H54 (cell line): ENCODE measurements around the gene JMJD8.

ENCODE experiments used
- DNase-seq: peaks from one replicate; pipeline ENCODE4 v3.0.0; 2011; ENCODE audit warnings: low spot score, mixed read lengths; ENCODE audit not compliant: insufficient read length
- FAIRE-seq: peaks from 3 replicates; lab custom pipeline; 2011; peaks lifted over from hg19 to GRCh38; lab: Jason Lieb, UNC
- POLR2A ChIP-seq: IDR thresholded peaks from 2 replicates; pipeline ENCODE4 v1.6.1; 2011; ENCODE audit warnings: low read depth, mild to moderate bottlenecking, low read length

JMJD8 gene

GRCh38 chr16:684071-684794 is at the start of gene JMJD8:
TSS of gene JMJD8 (minus strand) at chr16:684334. CDS start at chr16:684319, 15 bp downstream.
- DNase-seq: no peak
- FAIRE-seq: no peak
- TF ChIP-seq POLR2A: peak; percentile 62

- FAIRE-seq: no peak
- TF ChIP-seq POLR2A: no peak
- DNase-seq: no peak
Observed at GRCh38 chr16:733382-734207, 49.5 kb upstream of the JMJD8 start.

GRCh38 chr16:732936-733335 is 48.8 kb upstream of the JMJD8 start:
- no peak for DNase-seq
- no peak for TF ChIP-seq POLR2A
- FAIRE-seq: no peak

GRCh38 chr16:732332-732731 is 48.2 kb upstream of the JMJD8 start:
- FAIRE-seq (no peak), DNase-seq (no peak)
- no peak for TF ChIP-seq POLR2A

GRCh38 chr16:730666-731509 is 46.8 kb upstream of the JMJD8 start:
- TF ChIP-seq POLR2A: no peak
- DNase-seq (no peak), FAIRE-seq (no peak)

GRCh38 chr16:729768-730665 is 45.9 kb upstream of the JMJD8 start:
- TF ChIP-seq POLR2A: no peak
- FAIRE-seq (no peak), DNase-seq (no peak)

- no peak for DNase-seq
- no peak for TF ChIP-seq POLR2A
- no peak for FAIRE-seq
Observed at GRCh38 chr16:728890-729744, 45.0 kb upstream of the JMJD8 start.

- no peak for FAIRE-seq
- TF ChIP-seq POLR2A: 0 out of 2 replicates have a peak, but pooled peaks have one; percentile 28
- DNase-seq: peak; percentile 95
Observed at GRCh38 chr16:728131-728889, 44.2 kb upstream of the JMJD8 start.

- no peak for FAIRE-seq
- TF ChIP-seq POLR2A: no peak
- no peak for DNase-seq
Observed at GRCh38 chr16:727291-727977, 43.3 kb upstream of the JMJD8 start.

- FAIRE-seq: no peak
- DNase-seq: no peak
- no peak for TF ChIP-seq POLR2A
Observed at GRCh38 chr16:726438-727290, 42.5 kb upstream of the JMJD8 start, which contains the start of the genes CCDC78 and HAGHL. TSS of gene CCDC78 (minus strand) at chr16:726443. CDS start at chr16:726367, 76 bp downstream. TSS of gene HAGHL (plus strand) at chr16:727106. CDS start at chr16:727510, 404 bp downstream.

GRCh38 chr16:726188-726437 is 42.0 kb upstream of the JMJD8 start:
- no peak for FAIRE-seq
- no peak for DNase-seq
- no peak for TF ChIP-seq POLR2A
